ENCODE results near the gene KCNJ10. TPM values are rescaled to one million over a fixed set of nuclear protein-coding genes. Genes with fewer than 3 reads are reported as not detected.
A peak's percentile ranks its signal among the peaks of the same experiment; 100 is the strongest.

Gene KCNJ10
- total and polyA plus RNA-seq, 2 of the 13 experiments (the other 11 are each of a cell fraction or from before 2014, with no cell fraction given), result 4.4 to 10.3 TPM

GRCh38 chr1:159970932-159971342 is 99.0 kb downstream of the KCNJ10 start (continued):
- TF ChIP-seq ZNF414 (CRISPR knock-in tag; IDR thresholded peaks at IDR 0.05), result no peak
- TF ChIP-seq KDM4B (CRISPR knock-in tag; IDR thresholded peaks at IDR 0.05), result no peak
- no peak for TF ChIP-seq KDM6A (CRISPR knock-in tag; IDR thresholded peaks at IDR 0.05; ENCODE audit: low read depth)
- peak; percentile 60; the same call in 1 of the 2 replicates for TF ChIP-seq ZNF12 (CRISPR knock-in tag; IDR thresholded peaks at IDR 0.05)
- no peak for TF ChIP-seq CREB1 (IDR thresholded peaks at IDR 0.05)
- peak; percentile 23; the same call in 1 of the 2 replicates for TF ChIP-seq CREB1 (CRISPR knock-in tag; IDR thresholded peaks at IDR 0.05)
- TF ChIP-seq, protein P1, sequence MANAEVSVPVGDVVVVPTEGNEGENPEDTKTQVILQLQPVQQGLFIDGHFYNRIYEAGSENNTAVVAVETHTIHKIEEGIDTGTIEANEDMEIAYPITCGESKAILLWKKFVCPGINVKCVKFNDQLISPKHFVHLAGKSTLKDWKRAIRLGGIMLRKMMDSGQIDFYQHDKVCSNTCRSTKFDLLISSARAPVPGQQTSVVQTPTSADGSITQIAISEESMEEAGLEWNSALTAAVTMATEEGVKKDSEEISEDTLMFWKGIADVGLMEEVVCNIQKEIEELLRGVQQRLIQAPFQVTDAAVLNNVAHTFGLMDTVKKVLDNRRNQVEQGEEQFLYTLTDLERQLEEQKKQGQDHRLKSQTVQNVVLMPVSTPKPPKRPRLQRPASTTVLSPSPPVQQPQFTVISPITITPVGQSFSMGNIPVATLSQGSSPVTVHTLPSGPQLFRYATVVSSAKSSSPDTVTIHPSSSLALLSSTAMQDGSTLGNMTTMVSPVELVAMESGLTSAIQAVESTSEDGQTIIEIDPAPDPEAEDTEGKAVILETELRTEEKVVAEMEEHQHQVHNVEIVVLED (CRISPR knock-in tag; IDR thresholded peaks at IDR 0.05; ENCODE audit: borderline replicate concordance), result no peak
- no peak for TF ChIP-seq PCBP2 (optimal IDR thresholded peaks at IDR 0.05; ENCODE audit: low read depth, low read length, poor library complexity, severe bottlenecking)
- TF ChIP-seq, protein P2, sequence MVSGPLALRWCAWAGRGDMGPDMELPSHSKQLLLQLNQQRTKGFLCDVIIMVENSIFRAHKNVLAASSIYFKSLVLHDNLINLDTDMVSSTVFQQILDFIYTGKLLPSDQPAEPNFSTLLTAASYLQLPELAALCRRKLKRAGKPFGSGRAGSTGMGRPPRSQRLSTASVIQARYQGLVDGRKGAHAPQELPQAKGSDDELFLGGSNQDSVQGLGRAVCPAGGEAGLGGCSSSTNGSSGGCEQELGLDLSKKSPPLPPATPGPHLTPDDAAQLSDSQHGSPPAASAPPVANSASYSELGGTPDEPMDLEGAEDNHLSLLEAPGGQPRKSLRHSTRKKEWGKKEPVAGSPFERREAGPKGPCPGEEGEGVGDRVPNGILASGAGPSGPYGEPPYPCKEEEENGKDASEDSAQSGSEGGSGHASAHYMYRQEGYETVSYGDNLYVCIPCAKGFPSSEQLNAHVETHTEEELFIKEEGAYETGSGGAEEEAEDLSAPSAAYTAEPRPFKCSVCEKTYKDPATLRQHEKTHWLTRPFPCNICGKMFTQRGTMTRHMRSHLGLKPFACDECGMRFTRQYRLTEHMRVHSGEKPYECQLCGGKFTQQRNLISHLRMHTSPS (CRISPR knock-in tag; IDR thresholded peaks at IDR 0.05; ENCODE audit: low read depth), result 0 out of 2 replicates have a peak, but pooled peaks have one; percentile 56
- peak; percentile 44; the same call in 1 of the 2 replicates for TF ChIP-seq SIX1 (CRISPR knock-in tag; IDR thresholded peaks at IDR 0.05; ENCODE audit: borderline replicate concordance)
- TF ChIP-seq MEIS1 (CRISPR knock-in tag; IDR thresholded peaks at IDR 0.05; ENCODE audit: borderline replicate concordance), result peak; percentile 95; the same call in 1 of the 2 replicates
- no peak for TF ChIP-seq GLI4 (CRISPR knock-in tag; IDR thresholded peaks at IDR 0.05; ENCODE audit: borderline replicate concordance)
- peak; percentile 67; the same call in 1 of the 2 replicates for TF ChIP-seq BHLHE40 (IDR thresholded peaks at IDR 0.05; ENCODE audit: low read length)
- no peak for TF ChIP-seq LCORL (IDR thresholded peaks at IDR 0.05)
- TF ChIP-seq LCORL (CRISPR knock-in tag; IDR thresholded peaks at IDR 0.05), result no peak; the same call in 1 of the 2 replicates
- TF ChIP-seq ZFY (CRISPR knock-in tag; IDR thresholded peaks at IDR 0.05), result peak; percentile 44; the same call in 1 of the 2 replicates
- TF ChIP-seq ZFP82 (CRISPR knock-in tag; IDR thresholded peaks at IDR 0.05; ENCODE audit: borderline replicate concordance), result no peak
- 0 out of 2 replicates have a peak, but pooled peaks have one; percentile 46 for TF ChIP-seq KDM1A (CRISPR knock-in tag; IDR thresholded peaks at IDR 0.05)
- no peak for TF ChIP-seq SP5 (CRISPR knock-in tag; IDR thresholded peaks at IDR 0.05; ENCODE audit: borderline replicate concordance, low read depth)
- no peak for TF ChIP-seq NFE2L2 (IDR thresholded peaks at IDR 0.05; ENCODE audit: low read length)
- no peak for TF ChIP-seq PHF20 (CRISPR knock-in tag; IDR thresholded peaks at IDR 0.05)
- TF ChIP-seq, protein P3, sequence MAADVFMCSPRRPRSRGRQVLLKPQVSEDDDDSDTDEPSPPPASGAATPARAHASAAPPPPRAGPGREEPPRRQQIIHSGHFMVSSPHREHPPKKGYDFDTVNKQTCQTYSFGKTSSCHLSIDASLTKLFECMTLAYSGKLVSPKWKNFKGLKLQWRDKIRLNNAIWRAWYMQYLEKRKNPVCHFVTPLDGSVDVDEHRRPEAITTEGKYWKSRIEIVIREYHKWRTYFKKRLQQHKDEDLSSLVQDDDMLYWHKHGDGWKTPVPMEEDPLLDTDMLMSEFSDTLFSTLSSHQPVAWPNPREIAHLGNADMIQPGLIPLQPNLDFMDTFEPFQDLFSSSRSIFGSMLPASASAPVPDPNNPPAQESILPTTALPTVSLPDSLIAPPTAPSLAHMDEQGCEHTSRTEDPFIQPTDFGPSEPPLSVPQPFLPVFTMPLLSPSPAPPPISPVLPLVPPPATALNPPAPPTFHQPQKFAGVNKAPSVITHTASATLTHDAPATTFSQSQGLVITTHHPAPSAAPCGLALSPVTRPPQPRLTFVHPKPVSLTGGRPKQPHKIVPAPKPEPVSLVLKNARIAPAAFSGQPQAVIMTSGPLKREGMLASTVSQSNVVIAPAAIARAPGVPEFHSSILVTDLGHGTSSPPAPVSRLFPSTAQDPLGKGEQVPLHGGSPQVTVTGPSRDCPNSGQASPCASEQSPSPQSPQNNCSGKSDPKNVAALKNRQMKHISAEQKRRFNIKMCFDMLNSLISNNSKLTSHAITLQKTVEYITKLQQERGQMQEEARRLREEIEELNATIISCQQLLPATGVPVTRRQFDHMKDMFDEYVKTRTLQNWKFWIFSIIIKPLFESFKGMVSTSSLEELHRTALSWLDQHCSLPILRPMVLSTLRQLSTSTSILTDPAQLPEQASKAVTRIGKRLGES (CRISPR knock-in tag; IDR thresholded peaks at IDR 0.05; ENCODE audit: borderline replicate concordance), result peak; percentile 98
- TF ChIP-seq ZNF644 (CRISPR knock-in tag; IDR thresholded peaks at IDR 0.05; ENCODE audit: low read depth), result peak; percentile 87
- 0 out of 2 replicates have a peak, but pooled peaks have one; percentile 53 for TF ChIP-seq JUND (CRISPR knock-in tag; IDR thresholded peaks at IDR 0.05)
- TF ChIP-seq ZFX (CRISPR knock-in tag; IDR thresholded peaks at IDR 0.05; ENCODE audit: low read depth), result peak; percentile 56; the same call in 1 of the 2 replicates
- peak; percentile 54; the same call in 1 of the 2 replicates for TF ChIP-seq ISL2 (CRISPR knock-in tag; IDR thresholded peaks at IDR 0.05)

Measured in HepG2 (cell line).